OCI-LY3 (cell line): Measurements from ENCODE around the gene EPN3.

Experiments
- CTCF ChIP-seq: fragments of 200-600, 300-600 bp; sonication (generic); IDR thresholded peaks from 2 replicates; pipeline ENCODE4 v1.5.1; 2014; ENCODE audit warnings: antibody characterized with exemption, low read length, low read depth
- EZH2phosphoT487 ChIP-seq: fragments of 200-600 bp; shearing (Covaris generic); IDR thresholded peaks from 2 replicates; pipeline ENCODE4 v1.6.1; 2018; ENCODE audit warnings: antibody characterized with exemption, mixed run types, low read depth

- TF ChIP-seq CTCF (no peak), EZH2phosphoT487 (no peak)
Observed at GRCh38 chr17:50581316-50581715, 48.8 kb downstream of the EPN3 start.
